GM12878 (cell line): ENCODE data around the gene PTPRD. TPM values are rescaled to one million over a fixed set of nuclear protein-coding genes. Genes with fewer than 3 reads are reported as not detected.

Source experiments
- ATAC-seq: fragments of 200-7000 bp; cut with Tn5 transposase; 3 replicates; pipeline ENCODE4 v1.9.1; 2020; ENCODE audit warnings: mild to moderate bottlenecking, moderate library complexity
- BruUV-seq: library from RNA; stranded (reverse); fragments of 400-500 nt; replicated peaks from 2 replicates; lab custom pipeline; 2021; lab: Mats Ljungman, UMichigan
- CTCF ChIA-PET: fragments of 300-600 bp; sonication (Branson Sonifier 250); formaldehyde crosslinking; extraction: SDS; loops from one replicate; lab custom pipeline; 2021; ENCODE audit warnings: inconsistent platforms; lab: Yijun Ruan, JAX
- POLR2A ChIA-PET: fragments of 350-600 bp; formaldehyde crosslinking; extraction: SDS; loops from one replicate; lab custom pipeline; 2021; ENCODE audit warnings: inconsistent platforms; lab: Charles Lee
- RAD21 ChIA-PET: fragments of 300-600 bp; sonication (Branson Sonifier 250); formaldehyde crosslinking; loops from one replicate; lab custom pipeline; 2023; ENCODE audit warnings: antibody characterized with exemption; ENCODE audit not compliant: unreplicated experiment; lab: Charles Lee
- SMC1A ChIA-PET: fragments of 300-600 bp; sonication (Branson Sonifier 250); formaldehyde crosslinking; loops from one replicate; lab custom pipeline; 2023; ENCODE audit not compliant: unreplicated experiment, uncharacterized antibody; lab: Charles Lee
- DNase-seq: peaks from one replicate; pipeline ENCODE4 v3.0.0-alpha.2; 2011; ENCODE audit warnings: low read depth, low spot score
- FAIRE-seq: peaks from 3 replicates; lab custom pipeline; 2011; peaks lifted over from hg19 to GRCh38; lab: Jason Lieb, UNC
- H2AFZ ChIP-seq: 2 replicates; pipeline ENCODE4 v1.6.0; 2011; ENCODE audit warnings: low read depth, low read length, control low read depth; ENCODE audit not compliant: control insufficient read depth
- H3K27ac ChIP-seq: 2 replicates; pipeline ENCODE4 v1.5.1; 2011; ENCODE audit warnings: control low read depth; ENCODE audit not compliant: control insufficient read depth, insufficient read depth
- H3K27me3 ChIP-seq, 2 experiments: replicated peaks in 1 of 2; 2 replicates each; pipeline versions ENCODE4 v1.6.0 to v1.6.1; 2011; ENCODE audit warnings: low read length in 1 of 2; ENCODE audit not compliant: control insufficient read depth in 2 of 2, insufficient read depth in 2 of 2
- H3K36me3 ChIP-seq, 2 experiments: 2 replicates each; pipeline ENCODE4 v1.5.1; 2011; ENCODE audit warnings: low read length in 1 of 2; ENCODE audit not compliant: control insufficient read depth in 2 of 2, insufficient read depth in 2 of 2
- H3K4me1 ChIP-seq: 2 replicates; pipeline ENCODE4 v1.6.1; 2011; ENCODE audit warnings: mild to moderate bottlenecking, low read length, moderate library complexity, mixed read lengths; ENCODE audit not compliant: control insufficient read depth, insufficient read depth
- H3K4me2 ChIP-seq: 2 replicates; pipeline ENCODE4 v1.6.0; 2011; ENCODE audit warnings: control low read depth; ENCODE audit not compliant: control insufficient read depth, insufficient read depth
- H3K4me3 ChIP-seq: fragments of 200-600 bp; sonication (generic); 2 replicates; pipeline ENCODE4 v1.5.1; 2016
- H3K79me2 ChIP-seq: 2 replicates; pipeline ENCODE4 v1.6.0; 2011; ENCODE audit warnings: low read length; ENCODE audit not compliant: control insufficient read depth, insufficient read depth
- H3K9ac ChIP-seq: 2 replicates; pipeline ENCODE4 v1.8.0; 2011; ENCODE audit warnings: low read length, control low read depth, mixed read lengths; ENCODE audit not compliant: control insufficient read depth, insufficient read depth
- H3K9me3 ChIP-seq: replicated peaks from 3 replicates; pipeline ENCODE4 v1.5.1; 2011; ENCODE audit warnings: mild to moderate bottlenecking, low read length; ENCODE audit not compliant: control insufficient read depth, insufficient read depth
- H4K20me1 ChIP-seq: 2 replicates; pipeline ENCODE4 v1.6.0; 2011; ENCODE audit not compliant: control insufficient read depth, insufficient read depth
- IKZF2 ChIP-seq, 2 experiments: fragments of 450-650 bp; IDR thresholded peaks; 2 replicates each; pipeline ENCODE4 v1.6.1; 2017; ENCODE audit warnings: mild to moderate bottlenecking in 2 of 2, moderate library complexity in 2 of 2
- IRF4 ChIP-seq: IDR thresholded peaks from 2 replicates; pipeline ENCODE4 v1.6.1; 2011; ENCODE audit warnings: low read depth, low read length
- MYC ChIP-seq: IDR thresholded peaks from 2 replicates; pipeline ENCODE4 v1.6.1; 2011; ENCODE audit warnings: mild to moderate bottlenecking, low read length, moderate library complexity, inconsistent platforms; ENCODE audit not compliant: insufficient read depth, insufficient replicate concordance, insufficient read length, severe bottlenecking
- NBN ChIP-seq: fragments of 450-650 bp; IDR thresholded peaks from 2 replicates; pipeline ENCODE4 v1.6.1; 2016
- NR2F1 ChIP-seq: fragments of 450-650 bp; conservative IDR thresholded peaks from 2 replicates; pipeline ENCODE4 v1.6.1; 2017; ENCODE audit warnings: mild to moderate bottlenecking
- POU2F2 ChIP-seq: IDR thresholded peaks from 3 replicates; pipeline ENCODE4 v1.6.1; 2011; ENCODE audit warnings: low read depth, mild to moderate bottlenecking, low read length, borderline replicate concordance
- RCOR1 ChIP-seq: conservative IDR thresholded peaks from 2 replicates; pipeline ENCODE4 v1.6.1; 2012; ENCODE audit warnings: low read depth, low read length, improper control_type of control experiment
- SMC3 ChIP-seq: IDR thresholded peaks from 2 replicates; pipeline ENCODE4 v1.6.1; 2011; ENCODE audit warnings: low read length, improper control_type of control experiment, borderline replicate concordance
- TAF1 ChIP-seq: IDR thresholded peaks from 2 replicates; pipeline ENCODE4 v1.6.1; 2011; ENCODE audit warnings: mild to moderate bottlenecking, low read depth, low read length, borderline replicate concordance
- YY1 ChIP-seq: IDR thresholded peaks from 2 replicates; pipeline ENCODE4 v1.6.1; 2011; ENCODE audit warnings: low read depth, mild to moderate bottlenecking, low read length
- WGBS: methylation state at CpG from one replicate; pipeline ENCODE4 v1.1.6; 2016; ENCODE audit warnings: low lambda C conversion rate; ENCODE audit not compliant: insufficient replicate concordance, insufficient coverage; ENCODE audit errors: missing lambda C conversion rate; 5-methylcytosine and 5-hydroxymethylcytosine counted together
- in situ Hi-C: fragments of 300-500 bp; cut with MboI; formaldehyde crosslinking; loops from 9 replicates; pipeline ENCODE4 v1.14.3; 2018; ENCODE audit warnings: mixed read lengths
- intact Hi-C: fragments of 100-400 bp; cut with micrococcal nuclease; formaldehyde crosslinking; loops from one replicate; pipeline ENCODE4 v1.14.2; 2022; ENCODE audit not compliant: unreplicated experiment
- polyA plus RNA-seq, 11 experiments: library from polyadenylated mRNA; depleted of rRNA in 4 of 11; unstranded in 6 of 11; stranded (reverse) in 5 of 11; fragments of >200 nt; fragmentation: Nextera tagmentation in 4 of 11; fragmentation: Illumina TruSeq in 1 of 11; extraction: Ambion mirVana in 4 of 11; extraction: Trizol in 1 of 11; gene quantifications; 1 replicate in 1 of 11; 2 replicates in 10 of 11; pipeline versions ENCODE4 v1.2.1 to v1.2.3, GENCODE V29; 2011 to 2016; ENCODE audit warnings: inconsistent platforms in 2 of 11, missing spikeins in 2 of 11, low read depth in 1 of 11
- total RNA-seq, 4 experiments: library from RNA; depleted of rRNA in 3 of 4; stranded (reverse); fragments of >200 nt in 3 of 4; fragmentation: Illumina TruSeq in 1 of 4; extraction: Trizol in 1 of 4; gene quantifications; 2 replicates each; pipeline versions ENCODE4 v1.2.1 to v1.2.3, GENCODE V29; 2013 to 2021
- TF ChIP-seq, protein P1 (sequence below): IDR thresholded peaks from 2 replicates; pipeline ENCODE4 v1.6.1; 2011; ENCODE audit warnings: low read depth, low read length, improper control_type of control experiment, borderline replicate concordance
- TF ChIP-seq, protein P2 (sequence below): fragments of 450-650 bp; IDR thresholded peaks from 2 replicates; pipeline ENCODE4 v1.6.1; 2018; ENCODE audit warnings: borderline replicate concordance, mild to moderate bottlenecking; ENCODE audit not compliant: partially characterized antibody
- TF ChIP-seq, protein P3 (sequence below): fragments of 450-650 bp; IDR thresholded peaks from 2 replicates; pipeline ENCODE4 v1.6.1; 2017; ENCODE audit warnings: low read depth, mild to moderate bottlenecking, moderate library complexity
- TF ChIP-seq, protein P4 (sequence below): fragments of 450-650 bp; formaldehyde crosslinking; IDR thresholded peaks from 2 replicates; pipeline ENCODE4 v1.4.0; 2020; ENCODE audit warnings: mild to moderate bottlenecking, moderate library complexity

The PTPRD gene
- total and polyA plus RNA-seq, 10 of the 15 experiments (the other 5 are each of a cell fraction or from before 2014, with no cell fraction given), result under 0.01 to 0.05 (median 0.01) TPM; not detected in 7

DNA sequence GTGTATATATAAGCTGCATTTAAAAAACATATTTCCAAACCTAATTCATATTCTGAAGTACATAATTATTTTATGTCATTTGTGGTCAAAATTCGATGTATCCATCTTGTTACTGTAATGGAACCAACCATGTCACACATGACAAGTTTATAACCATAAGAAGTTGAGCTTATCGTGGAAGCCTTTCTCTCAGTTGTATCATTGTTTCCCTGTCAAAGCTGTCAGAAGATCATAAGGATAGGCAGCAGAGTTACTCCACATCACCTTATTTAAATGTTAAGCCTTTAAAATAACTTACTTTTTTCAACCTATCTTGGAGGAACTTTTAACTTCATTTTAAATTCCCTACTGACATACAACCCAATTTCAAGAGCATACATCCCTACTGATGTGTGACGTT lies 841.5 kb downstream of the PTPRD start:
- Histone ChIP-seq H4K20me1 (no peaks in the 10 kb centered on the region), H3K79me2 (no peaks in the 10 kb centered on the region), H3K4me1 (no peaks in the 10 kb centered on the region), H3K27me3 (no peaks in the 10 kb centered on the region), H3K36me3 (no peaks in the 10 kb centered on the region), H3K9ac (no peak overlapping the region), H3K4me3 (no peak overlapping the region), H3K9me3 (no peaks in the 10 kb centered on the region), H2AFZ (no peak overlapping the region), H3K4me2 (no peak overlapping the region), H3K27ac (no peak overlapping the region)
- no peak for DNase-seq
- FAIRE-seq, result no peak
- ChIA-PET POLR2A (no interaction called here), CTCF (no interaction called here), SMC1A (no interaction called here), RAD21 (no interaction called here)
- intact Hi-C loops, result no loop called here
- in situ Hi-C loops, result no loop called here
- ATAC-seq, result no peak
- 19% methylated on average over 3 of the region's 3 CpGs for WGBS
- BruUV-seq, result no TSS peak
- TF ChIP-seq, protein P1, sequence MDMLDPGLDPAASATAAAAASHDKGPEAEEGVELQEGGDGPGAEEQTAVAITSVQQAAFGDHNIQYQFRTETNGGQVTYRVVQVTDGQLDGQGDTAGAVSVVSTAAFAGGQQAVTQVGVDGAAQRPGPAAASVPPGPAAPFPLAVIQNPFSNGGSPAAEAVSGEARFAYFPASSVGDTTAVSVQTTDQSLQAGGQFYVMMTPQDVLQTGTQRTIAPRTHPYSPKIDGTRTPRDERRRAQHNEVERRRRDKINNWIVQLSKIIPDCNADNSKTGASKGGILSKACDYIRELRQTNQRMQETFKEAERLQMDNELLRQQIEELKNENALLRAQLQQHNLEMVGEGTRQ, result no peak
- TF ChIP-seq, protein P2, sequence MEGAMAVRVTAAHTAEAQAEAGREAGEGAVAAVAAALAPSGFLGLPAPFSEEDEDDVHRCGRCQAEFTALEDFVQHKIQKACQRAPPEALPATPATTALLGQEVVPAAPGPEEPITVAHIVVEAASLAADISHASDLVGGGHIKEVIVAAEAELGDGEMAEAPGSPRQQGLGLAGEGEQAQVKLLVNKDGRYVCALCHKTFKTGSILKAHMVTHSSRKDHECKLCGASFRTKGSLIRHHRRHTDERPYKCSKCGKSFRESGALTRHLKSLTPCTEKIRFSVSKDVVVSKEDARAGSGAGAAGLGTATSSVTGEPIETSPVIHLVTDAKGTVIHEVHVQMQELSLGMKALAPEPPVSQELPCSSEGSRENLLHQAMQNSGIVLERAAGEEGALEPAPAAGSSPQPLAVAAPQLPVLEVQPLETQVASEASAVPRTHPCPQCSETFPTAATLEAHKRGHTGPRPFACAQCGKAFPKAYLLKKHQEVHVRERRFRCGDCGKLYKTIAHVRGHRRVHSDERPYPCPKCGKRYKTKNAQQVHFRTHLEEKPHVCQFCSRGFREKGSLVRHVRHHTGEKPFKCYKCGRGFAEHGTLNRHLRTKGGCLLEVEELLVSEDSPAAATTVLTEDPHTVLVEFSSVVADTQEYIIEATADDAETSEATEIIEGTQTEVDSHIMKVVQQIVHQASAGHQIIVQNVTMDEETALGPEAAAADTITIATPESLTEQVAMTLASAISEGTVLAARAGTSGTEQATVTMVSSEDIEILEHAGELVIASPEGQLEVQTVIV, result no peak
- no peak for TF ChIP-seq IKZF2 (IDR thresholded peaks at IDR 0.05)
- TF ChIP-seq SMC3, result no peak
- TF ChIP-seq MYC, result no peak
- TF ChIP-seq NBN, result no peak
- TF ChIP-seq RCOR1, result no peak
- TF ChIP-seq, protein P3, sequence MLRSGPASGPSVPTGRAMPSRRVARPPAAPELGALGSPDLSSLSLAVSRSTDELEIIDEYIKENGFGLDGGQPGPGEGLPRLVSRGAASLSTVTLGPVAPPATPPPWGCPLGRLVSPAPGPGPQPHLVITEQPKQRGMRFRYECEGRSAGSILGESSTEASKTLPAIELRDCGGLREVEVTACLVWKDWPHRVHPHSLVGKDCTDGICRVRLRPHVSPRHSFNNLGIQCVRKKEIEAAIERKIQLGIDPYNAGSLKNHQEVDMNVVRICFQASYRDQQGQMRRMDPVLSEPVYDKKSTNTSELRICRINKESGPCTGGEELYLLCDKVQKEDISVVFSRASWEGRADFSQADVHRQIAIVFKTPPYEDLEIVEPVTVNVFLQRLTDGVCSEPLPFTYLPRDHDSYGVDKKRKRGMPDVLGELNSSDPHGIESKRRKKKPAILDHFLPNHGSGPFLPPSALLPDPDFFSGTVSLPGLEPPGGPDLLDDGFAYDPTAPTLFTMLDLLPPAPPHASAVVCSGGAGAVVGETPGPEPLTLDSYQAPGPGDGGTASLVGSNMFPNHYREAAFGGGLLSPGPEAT, result no peak
- TF ChIP-seq TAF1, result no peak
- no peak for TF ChIP-seq POU2F2
- TF ChIP-seq, protein P4, sequence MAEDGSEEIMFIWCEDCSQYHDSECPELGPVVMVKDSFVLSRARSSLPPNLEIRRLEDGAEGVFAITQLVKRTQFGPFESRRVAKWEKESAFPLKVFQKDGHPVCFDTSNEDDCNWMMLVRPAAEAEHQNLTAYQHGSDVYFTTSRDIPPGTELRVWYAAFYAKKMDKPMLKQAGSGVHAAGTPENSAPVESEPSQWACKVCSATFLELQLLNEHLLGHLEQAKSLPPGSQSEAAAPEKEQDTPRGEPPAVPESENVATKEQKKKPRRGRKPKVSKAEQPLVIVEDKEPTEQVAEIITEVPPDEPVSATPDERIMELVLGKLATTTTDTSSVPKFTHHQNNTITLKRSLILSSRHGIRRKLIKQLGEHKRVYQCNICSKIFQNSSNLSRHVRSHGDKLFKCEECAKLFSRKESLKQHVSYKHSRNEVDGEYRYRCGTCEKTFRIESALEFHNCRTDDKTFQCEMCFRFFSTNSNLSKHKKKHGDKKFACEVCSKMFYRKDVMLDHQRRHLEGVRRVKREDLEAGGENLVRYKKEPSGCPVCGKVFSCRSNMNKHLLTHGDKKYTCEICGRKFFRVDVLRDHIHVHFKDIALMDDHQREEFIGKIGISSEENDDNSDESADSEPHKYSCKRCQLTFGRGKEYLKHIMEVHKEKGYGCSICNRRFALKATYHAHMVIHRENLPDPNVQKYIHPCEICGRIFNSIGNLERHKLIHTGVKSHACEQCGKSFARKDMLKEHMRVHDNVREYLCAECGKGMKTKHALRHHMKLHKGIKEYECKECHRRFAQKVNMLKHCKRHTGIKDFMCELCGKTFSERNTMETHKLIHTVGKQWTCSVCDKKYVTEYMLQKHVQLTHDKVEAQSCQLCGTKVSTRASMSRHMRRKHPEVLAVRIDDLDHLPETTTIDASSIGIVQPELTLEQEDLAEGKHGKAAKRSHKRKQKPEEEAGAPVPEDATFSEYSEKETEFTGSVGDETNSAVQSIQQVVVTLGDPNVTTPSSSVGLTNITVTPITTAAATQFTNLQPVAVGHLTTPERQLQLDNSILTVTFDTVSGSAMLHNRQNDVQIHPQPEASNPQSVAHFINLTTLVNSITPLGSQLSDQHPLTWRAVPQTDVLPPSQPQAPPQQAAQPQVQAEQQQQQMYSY (CRISPR knock-in tag), result no peak
- no peak for TF ChIP-seq IRF4
- no peak for TF ChIP-seq NR2F1
- no peak for TF ChIP-seq YY1
